Fibroblast of the aortic adventitia (primary cell): ENCODE results near the gene GRM8. TPM values are rescaled to one million over a fixed set of nuclear protein-coding genes. Genes with fewer than 3 reads are reported as not detected.

Source experiments
- DNase-seq: peaks from one replicate; pipeline ENCODE4 v3.0.0-alpha.2; 2010; ENCODE audit warnings: low read depth
- H3K4me3 ChIP-seq: 2 replicates; pipeline ENCODE4 v1.5.1; 2011; ENCODE audit warnings: low read depth, mild to moderate bottlenecking, control low read depth, low read length, moderate library complexity
- CTCF ChIP-seq: IDR thresholded peaks from 2 replicates; pipeline ENCODE4 v1.5.1; 2011; ENCODE audit warnings: mild to moderate bottlenecking, low read length, control low read depth, inconsistent platforms; ENCODE audit not compliant: insufficient read depth
- total RNA-seq: library from RNA; depleted of rRNA; stranded (reverse); fragments of >200 nt; gene quantifications from 2 replicates; pipeline ENCODE4 v1.2.3, GENCODE V29; 2012; ENCODE audit warnings: low replicate concordance

Gene GRM8
- total RNA-seq, 1 donor: 0.36 TPM

GRCh38 chr7:126702242-126703016, 550.3 kb downstream of the GRM8 start:
- no peak for TF ChIP-seq CTCF
- DNase-seq: peak; percentile 60
- H3K4me3 ChIP-seq: no peak overlapping the region

DNA sequence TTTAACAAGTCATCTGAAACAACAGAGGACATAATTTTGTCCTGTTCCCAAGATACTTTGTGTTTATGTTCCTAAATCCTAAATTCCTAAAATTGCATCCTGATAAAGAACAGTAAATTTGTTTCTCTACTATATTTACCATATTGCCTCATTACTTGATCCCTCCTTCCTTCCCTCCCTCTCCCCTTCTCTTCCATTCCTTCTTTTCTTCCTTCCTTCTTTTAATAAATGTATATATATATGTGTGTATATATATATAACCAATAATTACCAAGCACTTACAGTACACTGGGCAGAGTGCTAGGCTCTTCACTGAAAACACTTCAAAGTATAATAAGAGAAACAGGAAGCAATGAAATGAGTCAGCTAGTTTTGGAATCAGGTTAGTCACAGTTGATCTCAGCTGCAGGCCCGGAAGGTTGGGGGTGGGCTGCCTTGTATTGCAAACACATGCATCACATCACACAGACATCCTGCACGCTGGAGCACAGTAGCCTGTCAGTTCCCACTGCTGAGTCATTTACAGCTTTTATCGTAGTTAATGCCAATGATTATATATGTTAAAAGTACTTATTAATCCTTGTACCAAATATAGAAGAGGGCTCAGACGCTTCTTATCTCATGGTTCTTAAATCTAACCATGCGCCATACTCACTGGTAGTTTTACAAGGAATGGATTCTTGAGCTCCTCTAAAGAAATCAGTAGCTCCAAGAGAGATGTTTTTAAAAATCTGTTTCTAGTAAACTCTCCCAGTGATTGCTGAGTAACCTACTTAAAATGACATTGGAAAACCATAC, 551.7 kb downstream of the GRM8 start:
- DNase-seq: peak; percentile 88
- peak overlapping the region; percentile 10 for H3K4me3 ChIP-seq
- TF ChIP-seq CTCF: no peak

DNA sequence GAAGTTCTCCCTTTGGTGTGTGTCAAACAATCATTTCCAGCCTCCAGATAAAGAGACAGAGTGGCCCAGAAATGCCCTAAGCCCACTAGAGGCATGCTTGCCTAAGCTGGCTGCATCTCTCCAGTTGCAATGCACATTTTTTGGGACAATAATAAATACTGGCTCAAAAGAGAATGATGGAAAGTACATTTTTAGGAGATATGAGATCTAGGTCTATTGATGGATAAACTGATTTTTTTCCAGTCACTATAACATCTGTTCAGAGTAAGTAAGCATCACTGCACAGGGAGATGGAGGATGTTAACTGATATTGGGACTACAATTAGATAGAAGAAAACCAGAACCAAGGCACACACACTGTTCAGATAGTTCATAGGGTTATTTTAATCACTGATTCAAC, 553.0 kb downstream of the GRM8 start:
- TF ChIP-seq CTCF: no peak
- no peak for DNase-seq
- no peak overlapping the region for H3K4me3 ChIP-seq

DNA sequence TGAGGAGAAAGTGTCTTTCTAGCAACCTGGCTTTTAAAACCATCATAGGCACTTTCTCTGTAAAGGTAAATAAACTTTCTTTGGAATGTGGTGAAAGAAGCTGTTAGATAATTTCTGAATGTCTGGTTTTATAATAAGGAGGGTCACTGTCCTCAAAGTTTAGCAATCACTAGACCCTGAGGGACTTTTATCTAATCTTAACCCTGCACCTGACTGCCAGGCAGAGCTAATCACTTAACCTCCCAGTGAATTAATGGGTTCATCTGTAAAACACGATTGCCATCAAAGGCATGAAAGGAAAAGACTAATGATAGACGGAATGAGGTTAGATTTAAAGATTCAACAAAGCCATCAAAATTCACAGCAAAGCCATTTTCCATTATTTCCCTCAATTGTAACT, 553.8 kb downstream of the GRM8 start:
- no peak for DNase-seq
- no peak for TF ChIP-seq CTCF
- H3K4me3 ChIP-seq: no peak overlapping the region

GRCh38 chr7:126698446-126698845, 554.3 kb downstream of the GRM8 start:
- no peak overlapping the region for H3K4me3 ChIP-seq
- TF ChIP-seq CTCF: no peak
- DNase-seq: no peak

DNA sequence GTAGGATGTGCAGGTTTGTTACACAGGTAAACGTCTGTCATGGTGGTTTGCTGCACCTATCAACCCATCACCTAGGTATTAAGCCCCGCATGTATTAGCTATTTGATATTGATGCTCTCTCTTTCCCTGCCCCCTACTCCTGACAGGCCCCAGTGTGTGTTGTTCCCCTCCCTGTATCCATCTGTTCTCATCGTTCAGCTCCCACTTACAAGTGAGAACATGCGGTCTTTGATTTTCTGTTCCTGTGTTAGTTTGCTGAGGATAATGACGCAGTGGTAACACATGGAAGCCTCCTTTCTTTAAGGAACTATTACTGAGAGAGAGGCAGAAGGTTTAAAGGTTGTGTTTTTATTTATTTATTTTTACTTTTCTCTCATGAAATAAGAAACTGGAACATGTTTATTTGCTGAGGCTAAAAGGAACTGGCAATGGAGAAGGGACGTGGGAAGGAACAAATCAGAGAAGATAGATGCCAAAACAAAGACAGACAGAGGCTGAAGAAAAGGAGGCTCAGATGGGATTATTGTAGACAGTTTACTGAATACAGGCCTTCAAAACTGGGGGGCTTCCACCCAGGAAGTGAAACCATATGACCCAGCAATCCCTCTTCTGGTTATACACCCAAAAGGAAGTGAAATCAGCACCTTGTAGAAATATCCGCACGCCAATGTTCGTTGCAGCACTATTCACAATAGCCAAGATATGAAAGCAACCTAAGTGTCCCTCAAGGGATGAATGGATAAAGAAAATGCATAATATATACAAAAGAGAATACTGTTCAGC, 556.3 kb downstream of the GRM8 start:
- TF ChIP-seq CTCF: no peak
- DNase-seq: no peak
- no peak overlapping the region for H3K4me3 ChIP-seq
